Measurements from ENCODE around the gene PCK1. TPM values are rescaled to one million over a fixed set of nuclear protein-coding genes. Genes with fewer than 3 reads are reported as not detected.
"Not testable (repeated sequence)": the region's sequence is repeated elsewhere in the genome, so short reads cannot be mapped to it uniquely, and the experiment has no call there.

Gene PCK1
- total RNA-seq = 331 TPM
- long read RNA-seq, full-length matches to known transcripts = 296 of 412 reads
- long read RNA-seq, partial matches to known transcripts = 82 of 412 reads
- long read RNA-seq, other reads (novel, unspliced or antisense) = 34 of 412 reads

DNA sequence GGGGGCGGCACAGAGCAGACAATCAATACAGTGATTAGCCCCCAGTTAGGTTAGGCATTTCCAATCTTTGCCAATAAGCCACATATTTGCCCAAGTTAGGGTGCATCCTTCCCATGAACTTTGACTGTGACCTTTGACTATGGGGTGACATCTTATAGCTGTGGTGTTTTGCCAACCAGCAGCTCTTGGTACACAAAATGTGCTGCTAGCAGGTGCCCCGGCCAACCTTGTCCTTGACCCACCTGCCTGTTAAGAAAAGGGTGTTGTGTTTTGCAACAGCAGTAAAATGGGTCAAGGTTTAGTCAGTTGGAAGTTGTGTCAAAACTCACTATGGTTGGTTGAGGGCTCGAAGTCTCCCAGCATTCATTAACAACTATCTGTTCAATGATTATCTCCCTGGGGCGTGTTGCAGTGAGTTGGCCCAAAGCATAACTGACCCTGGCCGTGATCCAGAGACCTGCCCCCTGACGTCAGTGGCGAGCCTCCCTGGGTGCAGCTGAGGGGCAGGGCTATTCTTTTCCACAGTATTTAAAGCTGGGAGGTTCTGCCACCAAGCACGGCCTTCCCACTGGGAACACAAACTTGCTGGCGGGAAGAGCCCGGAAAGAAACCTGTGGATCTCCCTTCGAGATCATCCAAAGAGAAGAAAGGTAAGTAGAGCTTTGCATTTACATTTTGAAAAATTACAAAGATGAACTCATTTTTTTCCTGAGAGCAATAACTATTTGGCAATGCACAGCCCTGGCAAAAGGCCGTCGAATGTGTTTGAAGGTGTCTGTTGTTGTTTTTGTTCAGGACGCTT is at the start of gene PCK1:
Gene PCK1, plus strand, starts transcription at position 557 of the 802 bp plus-strand sequence. CDS start 302 bp downstream, outside the sequence.
- no peak for DNase-seq (ENCODE audit: low spot score)

GRCh38 chr20:57511709-57512108 is 49.2 kb upstream of the PCK1 start:
- DNase-seq (ENCODE audit: low spot score) = not testable (repeated sequence)

- no peak for DNase-seq (ENCODE audit: low spot score)
These were observed 48.5 kb upstream of the PCK1 start for GRCh38 chr20:57512432-57512831.

- no peak for DNase-seq (ENCODE audit: low spot score)
These were observed 47.7 kb upstream of the PCK1 start for GRCh38 chr20:57513199-57513598.

- DNase-seq (ENCODE audit: low spot score) = no peak
These were observed 46.6 kb upstream of the PCK1 start for GRCh38 chr20:57514273-57514751.

DNA sequence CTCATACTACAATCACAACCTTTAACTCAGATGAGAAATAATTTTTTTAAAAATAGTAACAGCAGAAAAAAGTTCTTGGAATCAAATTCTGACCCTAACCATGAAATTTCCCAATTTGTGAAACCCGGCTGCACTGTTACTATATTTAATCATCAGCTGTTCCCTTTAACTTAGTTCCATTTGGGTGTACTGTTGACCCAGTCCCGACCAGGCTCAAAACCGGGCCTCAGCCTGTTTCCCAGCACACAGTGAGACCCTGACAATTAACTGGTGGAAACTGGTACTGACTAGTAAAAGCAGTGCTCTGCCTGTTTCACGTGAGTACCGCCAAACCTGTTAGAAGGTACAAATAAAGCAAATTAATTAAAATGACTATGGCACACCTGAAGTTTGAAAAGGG is 43.0 kb upstream of the PCK1 start:
- DNase-seq (ENCODE audit: low spot score) = no peak

DNA sequence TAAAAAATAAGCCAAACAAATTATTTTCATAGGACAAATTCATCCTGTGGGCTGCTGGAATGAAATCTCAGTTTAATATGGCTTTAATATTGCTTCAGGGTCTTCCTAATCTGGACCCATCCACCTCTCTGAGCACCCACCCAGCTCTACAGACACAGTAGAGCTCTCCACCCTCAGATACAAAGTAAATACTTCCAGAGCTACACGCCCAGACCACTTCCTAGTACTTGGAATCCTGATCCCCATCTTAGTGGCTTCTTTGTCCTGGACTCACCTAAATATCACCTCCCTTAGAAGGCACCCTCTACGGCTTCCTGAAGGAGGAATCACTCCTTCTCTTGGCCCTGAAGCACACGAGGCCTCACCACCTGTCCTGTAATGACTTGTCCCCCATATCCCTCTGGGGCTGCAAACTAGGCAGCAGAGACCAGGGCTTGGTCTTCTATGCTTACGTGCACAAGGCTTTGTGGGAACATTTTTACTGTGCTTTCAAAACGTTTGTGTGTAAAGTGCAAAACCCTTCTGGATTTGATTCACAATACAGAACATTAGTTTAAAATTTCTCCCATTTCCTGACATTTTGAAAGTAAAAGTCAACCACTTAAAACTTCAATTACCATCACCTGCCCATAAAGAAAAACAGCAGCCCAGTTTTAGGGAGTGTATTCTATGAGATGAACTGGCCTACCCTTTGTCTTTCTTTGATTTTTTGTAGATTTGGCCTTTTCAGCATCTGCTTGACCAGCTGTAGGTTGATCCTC is 38.4 kb upstream of the PCK1 start:
- no peak for DNase-seq (ENCODE audit: low spot score)

DNA sequence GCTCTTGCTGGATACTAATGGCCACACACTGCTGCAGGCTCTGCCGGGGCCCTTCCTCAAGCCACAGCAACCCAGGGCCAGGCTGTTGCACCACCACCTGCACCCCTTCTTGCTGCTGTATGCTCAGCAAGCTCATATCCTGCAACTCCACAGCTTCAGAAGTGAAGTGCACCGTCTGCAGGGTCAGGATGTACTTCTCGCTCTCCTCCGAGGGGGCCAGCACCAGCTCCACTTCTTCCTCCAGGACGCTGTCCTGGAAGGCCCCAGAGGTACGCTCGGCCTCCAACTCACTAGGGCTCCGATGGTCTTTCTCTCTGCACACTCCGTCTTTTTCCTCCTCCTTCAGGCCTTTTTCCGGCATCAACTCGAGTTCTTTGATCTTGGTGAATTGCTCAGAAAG is 37.1 kb upstream of the PCK1 start:
- no peak for DNase-seq (ENCODE audit: low spot score)

- no peak for DNase-seq (ENCODE audit: low spot score)
These were observed 36.3 kb upstream of the PCK1 start, which contains the start of gene CTCFL for GRCh38 chr20:57524511-57525176. TSS of gene CTCFL (minus strand) at chr20:57525140. CDS start at chr20:57524205, 935 bp downstream.

GRCh38 chr20:57525328-57526086 is 35.4 kb upstream of the PCK1 start:
- no peak for DNase-seq (ENCODE audit: low spot score)

DNA sequence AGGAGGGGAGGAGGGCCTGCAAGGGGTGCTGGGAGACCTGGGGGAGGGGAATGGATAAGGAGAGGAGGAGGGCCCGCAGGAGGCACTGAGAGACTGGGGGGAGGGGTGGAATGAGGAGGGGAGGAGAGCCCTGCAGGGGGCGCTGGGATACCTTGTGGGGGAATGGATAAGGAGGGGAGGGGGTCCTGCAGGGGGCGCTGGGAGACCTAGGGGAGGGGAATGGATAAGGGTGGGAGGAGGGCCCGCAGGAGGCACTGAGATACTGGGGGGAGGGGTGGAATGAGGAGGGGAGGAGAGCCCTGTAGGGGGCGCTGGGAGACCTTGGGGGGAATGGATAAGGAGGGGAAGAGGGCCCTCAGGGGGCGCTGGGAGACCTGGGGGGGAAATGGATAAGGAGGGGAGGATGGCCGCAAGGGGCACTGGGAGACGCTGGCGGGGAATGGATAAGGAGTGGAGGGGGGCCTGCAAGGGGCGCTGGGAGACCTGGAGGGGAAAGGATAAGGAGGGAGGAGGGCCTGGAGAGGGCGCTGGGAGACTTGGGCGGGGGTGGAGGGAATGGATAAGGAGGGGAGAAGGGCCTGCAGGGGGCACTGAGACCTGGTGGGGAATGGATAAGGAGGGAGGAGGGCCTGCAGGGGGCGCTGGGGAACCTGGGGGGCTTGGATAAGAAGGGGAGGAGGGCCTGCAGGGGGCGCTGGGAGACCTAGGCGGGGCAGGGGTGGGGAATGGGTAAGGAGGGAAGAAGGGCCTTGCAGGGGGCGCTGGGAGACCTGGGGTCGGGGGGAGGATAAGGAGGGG is 34.6 kb upstream of the PCK1 start:
- DNase-seq (ENCODE audit: low spot score) = no peak

- DNase-seq (ENCODE audit: low spot score) = no peak
These were observed 33.9 kb upstream of the PCK1 start for GRCh38 chr20:57526885-57527460.

GRCh38 chr20:57527728-57528127 is 33.2 kb upstream of the PCK1 start:
- no peak for DNase-seq (ENCODE audit: low spot score)

GRCh38 chr20:57528148-57528547 is 32.8 kb upstream of the PCK1 start:
- DNase-seq (ENCODE audit: low spot score) = no peak

DNA sequence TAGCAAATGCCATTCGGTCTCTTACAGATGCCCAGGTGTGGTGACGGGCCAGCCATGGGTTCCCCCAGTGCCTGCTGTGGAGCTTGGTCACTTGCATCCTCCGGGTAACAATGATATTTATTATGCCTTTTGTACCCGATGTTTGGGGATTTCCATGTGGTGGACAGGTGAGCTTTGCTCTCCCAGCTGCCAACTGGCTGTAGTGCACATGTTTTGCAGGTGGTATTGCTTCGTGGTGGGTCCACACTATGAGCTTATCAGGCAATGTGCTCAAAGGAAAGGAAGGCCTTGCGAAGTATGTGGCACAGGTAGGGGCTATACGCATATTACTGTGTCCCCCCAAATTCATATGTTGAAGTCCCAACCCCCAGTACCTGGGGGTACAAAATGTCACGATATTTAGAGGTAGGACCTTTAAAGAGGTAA is 31.7 kb upstream of the PCK1 start:
- DNase-seq (ENCODE audit: low spot score) = no peak

- no peak for DNase-seq (ENCODE audit: low spot score)
These were observed 31.1 kb upstream of the PCK1 start for GRCh38 chr20:57529810-57530209.

DNA sequence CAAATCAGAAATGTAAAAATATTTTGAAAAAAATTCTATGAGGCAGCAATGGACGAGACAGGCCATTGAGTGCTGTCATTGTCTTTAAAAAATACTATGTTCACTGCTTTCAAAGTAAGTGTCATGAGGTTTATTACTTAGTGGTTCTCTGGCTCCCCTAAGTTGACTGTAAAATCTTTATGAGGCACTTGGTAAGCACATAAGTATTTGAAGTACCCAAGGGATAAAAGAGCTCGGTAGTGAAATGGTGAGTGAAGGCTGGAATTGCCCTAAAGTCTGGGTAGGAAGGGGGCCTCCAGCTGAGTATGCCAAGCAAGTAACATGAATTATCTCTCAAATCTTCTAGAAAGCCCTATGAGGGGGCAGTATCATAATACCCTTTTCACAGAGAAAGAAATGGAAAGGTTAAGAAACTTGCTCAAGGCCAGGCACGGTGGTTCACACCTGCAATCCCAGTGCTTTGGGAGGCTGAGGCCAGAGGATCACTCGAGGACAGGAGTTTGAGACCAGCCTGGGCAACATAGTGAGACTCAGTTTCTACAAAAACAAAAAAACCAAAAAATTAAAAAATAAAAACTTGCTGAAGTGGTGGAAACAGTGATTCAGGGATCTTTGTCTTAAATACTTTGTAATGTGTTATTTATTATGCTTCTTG is 30.5 kb upstream of the PCK1 start:
- no peak for DNase-seq (ENCODE audit: low spot score)

GRCh38 chr20:57532104-57532503 is 28.8 kb upstream of the PCK1 start:
- no peak for DNase-seq (ENCODE audit: low spot score)

- DNase-seq (ENCODE audit: low spot score) = no peak
These were observed 25.6 kb upstream of the PCK1 start for GRCh38 chr20:57535297-57535696.
